Left ventricle myocardium inferior (tissue), 1 donor: ENCODE data around the gene ZDHHC16. TPM values are rescaled to one million over a fixed set of nuclear protein-coding genes. Genes with fewer than 3 reads are reported as not detected.

ENCODE experiments used
- DNase-seq: peaks from one replicate; pipeline ENCODE4 v3.0.0-alpha.2; 2020
- H3K27ac ChIP-seq: fragments of 200-600 bp; replicated peaks from 2 replicates; pipeline ENCODE4 v1.8.0; 2021
- H3K27me3 ChIP-seq: fragments of 200-600 bp; 2 replicates; pipeline ENCODE4 v1.8.0; 2021; ENCODE audit warnings: low read depth
- H3K36me3 ChIP-seq: fragments of 200-600 bp; 2 replicates; pipeline ENCODE4 v1.8.0; 2021
- H3K4me1 ChIP-seq: fragments of 200-600 bp; 2 replicates; pipeline ENCODE4 v1.8.0; 2021
- H3K4me3 ChIP-seq: fragments of 200-600 bp; 2 replicates; pipeline ENCODE4 v1.8.0; 2021; ENCODE audit warnings: mild to moderate bottlenecking, moderate library complexity
- H3K9me3 ChIP-seq: fragments of 200-600 bp; replicated peaks from 2 replicates; pipeline ENCODE4 v1.8.0; 2021
- intact Hi-C: fragments of 100-400 bp; cut with micrococcal nuclease; formaldehyde crosslinking; loops from one replicate; pipeline ENCODE4 v1.11.0; 2022
- total RNA-seq: library from RNA; stranded (reverse); fragmentation: NEBNext Ultra II Directional; extraction: Animal tissue kit (Norgen Biotek cat#: 25700); gene quantifications from one replicate; pipeline ENCODE4 v1.2.1, GENCODE V29; 2021
- TF ChIP-seq, protein P1 (sequence below): fragments of 200-600 bp; IDR thresholded peaks from 2 replicates; pipeline ENCODE4 v1.8.0; 2021; ENCODE audit warnings: antibody characterized with exemption, mild to moderate bottlenecking, borderline replicate concordance
- donor health status: DM: no; HTN: yes; CAD: no; lungs with severe emphysema.

The ZDHHC16 gene
- total RNA-seq, 1 donor from 2014 or later = 17.8 TPM

DNA sequence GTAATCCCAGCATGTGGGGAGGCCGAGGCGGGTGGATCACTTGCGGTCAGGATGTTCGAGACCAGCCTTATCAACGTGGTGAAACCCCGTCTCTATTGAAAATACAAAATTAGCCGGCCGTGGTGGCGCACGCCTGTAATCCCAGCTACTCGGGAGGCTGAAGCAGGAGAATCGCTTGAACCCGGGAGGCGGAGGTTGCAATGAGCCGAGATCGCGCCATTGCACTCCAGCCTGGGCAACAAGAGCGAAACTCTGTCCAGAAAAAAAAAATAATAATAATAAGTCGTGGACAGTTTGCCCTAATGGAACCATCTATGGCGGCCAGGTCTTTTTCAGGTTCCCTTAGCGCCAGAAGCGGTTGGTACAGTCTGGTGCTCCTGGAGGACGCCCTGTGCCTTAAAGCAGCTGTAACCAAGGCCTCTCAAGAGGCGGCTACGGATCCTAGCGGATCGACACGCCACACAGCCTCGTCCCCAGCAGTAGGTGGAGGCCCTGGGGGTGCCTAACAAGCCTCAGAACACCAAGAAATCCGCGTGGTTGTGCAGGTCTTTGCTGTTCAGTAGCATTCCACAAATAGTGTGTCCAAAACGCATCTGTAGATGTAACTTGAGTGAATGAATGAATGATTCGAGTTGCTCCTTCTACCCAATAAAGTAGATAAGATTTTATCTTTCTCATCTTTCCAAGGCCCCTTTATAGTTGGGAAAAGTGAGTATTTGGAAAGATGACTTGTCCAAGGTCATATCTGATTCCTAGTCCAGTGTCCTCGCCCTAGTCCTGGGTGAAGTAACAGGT, 19.0 kb upstream of the ZDHHC16 start:
- Histone ChIP-seq H3K27me3 (no peaks in the 10 kb centered on the region), H3K4me3 (peak overlapping the region; percentile 95), H3K36me3 (peaks cover 37% of the 10 kb centered on the region), H3K9me3 (no peaks in the 10 kb centered on the region), H3K4me1 (peaks cover 42% of the 10 kb centered on the region), H3K27ac (peak overlapping the region; percentile 93)
- no peak for DNase-seq
- intact Hi-C loops = no loop called here
- TF ChIP-seq, protein P1, sequence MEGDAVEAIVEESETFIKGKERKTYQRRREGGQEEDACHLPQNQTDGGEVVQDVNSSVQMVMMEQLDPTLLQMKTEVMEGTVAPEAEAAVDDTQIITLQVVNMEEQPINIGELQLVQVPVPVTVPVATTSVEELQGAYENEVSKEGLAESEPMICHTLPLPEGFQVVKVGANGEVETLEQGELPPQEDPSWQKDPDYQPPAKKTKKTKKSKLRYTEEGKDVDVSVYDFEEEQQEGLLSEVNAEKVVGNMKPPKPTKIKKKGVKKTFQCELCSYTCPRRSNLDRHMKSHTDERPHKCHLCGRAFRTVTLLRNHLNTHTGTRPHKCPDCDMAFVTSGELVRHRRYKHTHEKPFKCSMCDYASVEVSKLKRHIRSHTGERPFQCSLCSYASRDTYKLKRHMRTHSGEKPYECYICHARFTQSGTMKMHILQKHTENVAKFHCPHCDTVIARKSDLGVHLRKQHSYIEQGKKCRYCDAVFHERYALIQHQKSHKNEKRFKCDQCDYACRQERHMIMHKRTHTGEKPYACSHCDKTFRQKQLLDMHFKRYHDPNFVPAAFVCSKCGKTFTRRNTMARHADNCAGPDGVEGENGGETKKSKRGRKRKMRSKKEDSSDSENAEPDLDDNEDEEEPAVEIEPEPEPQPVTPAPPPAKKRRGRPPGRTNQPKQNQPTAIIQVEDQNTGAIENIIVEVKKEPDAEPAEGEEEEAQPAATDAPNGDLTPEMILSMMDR = no peak

DNA sequence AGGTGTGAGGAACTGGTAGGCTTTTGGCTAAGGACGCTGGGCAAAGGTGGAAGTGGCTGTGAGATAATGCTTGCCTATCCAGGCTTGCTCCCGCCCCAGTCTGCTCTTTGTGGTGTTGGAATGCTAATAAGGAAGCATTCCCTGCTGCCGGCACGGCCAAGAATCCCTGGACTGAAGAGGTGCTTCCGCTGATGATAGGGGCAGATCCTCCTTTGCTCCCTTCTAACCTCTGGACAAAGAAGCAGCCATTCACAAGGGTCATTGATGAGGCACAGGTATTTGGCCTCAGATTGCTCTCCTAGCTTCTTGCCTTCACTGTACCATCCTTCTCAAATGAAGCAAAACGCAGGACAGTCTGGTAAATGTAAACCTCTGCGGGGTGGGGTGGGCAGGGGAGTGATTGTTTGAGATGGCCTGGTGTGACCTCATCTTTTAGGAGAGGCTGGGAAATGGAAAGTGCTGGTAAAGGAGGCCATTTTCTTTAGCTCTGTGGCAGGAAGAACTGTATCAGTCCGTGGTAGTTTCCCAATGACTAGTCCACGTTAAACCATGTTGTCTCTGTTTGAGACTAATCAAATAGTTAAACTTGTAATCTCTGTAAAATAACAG, 18.3 kb upstream of the ZDHHC16 start:
- Histone ChIP-seq H3K27ac (peak overlapping the region; percentile 93), H3K27me3 (no peaks in the 10 kb centered on the region), H3K4me1 (peaks cover 42% of the 10 kb centered on the region), H3K36me3 (peaks cover 40% of the 10 kb centered on the region), H3K4me3 (peak overlapping the region; percentile 95), H3K9me3 (no peaks in the 10 kb centered on the region)
- TF ChIP-seq, protein P1 = no peak
- no peak for DNase-seq
- intact Hi-C loops = no loop called here

DNA sequence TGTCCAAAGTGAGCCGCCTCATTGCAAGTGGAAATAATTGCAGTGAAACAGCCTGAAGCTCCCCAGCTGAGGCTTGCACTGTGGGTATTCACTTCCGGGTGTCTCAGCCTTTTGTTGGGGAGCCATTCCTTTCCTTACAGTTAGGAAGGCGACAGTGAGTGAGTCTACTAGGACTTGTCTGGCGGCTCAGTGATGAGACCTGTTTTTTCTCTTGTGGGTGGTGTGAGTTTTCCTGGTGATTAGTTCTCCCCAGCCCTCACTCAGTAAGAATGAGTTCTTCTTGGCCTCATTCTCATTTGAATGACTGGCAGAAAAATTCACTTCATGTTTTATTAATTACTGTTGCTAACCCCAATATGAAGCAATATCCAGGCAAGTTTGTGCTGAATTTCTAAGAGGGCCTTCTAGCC, 17.4 kb upstream of the ZDHHC16 start:
- Histone ChIP-seq H3K27ac (peak overlapping the region; percentile 93), H3K36me3 (peaks cover 40% of the 10 kb centered on the region), H3K4me3 (peak overlapping the region; percentile 95), H3K9me3 (no peaks in the 10 kb centered on the region), H3K27me3 (no peaks in the 10 kb centered on the region), H3K4me1 (peaks cover 42% of the 10 kb centered on the region)
- TF ChIP-seq, protein P1 = no peak
- no peak for DNase-seq
- intact Hi-C loops = no loop called here

DNA sequence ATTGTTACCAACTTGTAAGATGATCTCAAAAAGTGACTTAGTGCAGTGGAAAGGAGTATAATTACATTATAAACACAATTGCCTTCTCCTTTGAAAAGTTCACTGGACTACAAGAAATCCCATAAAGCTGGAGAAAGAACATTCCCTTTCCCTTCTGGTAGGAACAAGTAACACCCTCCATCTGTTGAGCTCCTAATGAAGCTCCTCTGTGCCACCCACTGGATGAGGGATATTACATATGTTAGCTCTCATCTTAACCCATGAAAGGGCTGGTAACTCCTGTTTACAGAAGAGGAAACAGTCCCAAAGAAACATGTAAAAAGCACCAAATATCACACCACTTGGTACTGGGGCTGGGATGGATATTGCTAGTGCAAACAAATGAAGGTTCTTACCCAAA, 11.9 kb upstream of the ZDHHC16 start:
- DNase-seq = no peak
- Histone ChIP-seq H3K36me3 (peaks cover 89% of the 10 kb centered on the region), H3K4me3 (no peak overlapping the region), H3K27ac (no peak overlapping the region), H3K9me3 (no peaks in the 10 kb centered on the region), H3K27me3 (no peaks in the 10 kb centered on the region), H3K4me1 (peaks cover 6% of the 10 kb centered on the region)
- intact Hi-C loops = no loop called here
- TF ChIP-seq, protein P1 = no peak

DNA sequence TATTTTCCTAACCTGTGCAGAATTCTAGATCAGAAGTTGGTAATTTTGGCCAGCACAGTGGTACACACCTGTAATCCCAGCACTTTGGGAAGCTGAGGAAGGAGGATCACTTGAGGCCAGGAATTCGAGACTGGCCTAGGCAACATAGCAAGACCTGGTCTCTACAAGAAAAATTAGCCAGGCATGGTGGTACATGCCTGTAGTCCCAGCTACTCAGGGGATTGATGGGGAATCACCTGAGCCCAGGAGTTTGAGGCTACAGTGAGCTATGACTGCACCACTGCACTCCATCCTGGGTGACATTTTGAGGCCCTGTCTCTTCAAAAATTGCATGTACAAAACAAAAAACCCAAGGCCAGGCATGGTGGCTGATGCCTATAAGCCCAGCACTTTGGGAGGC, 11.4 kb upstream of the ZDHHC16 start:
- Histone ChIP-seq H3K27me3 (no peaks in the 10 kb centered on the region), H3K36me3 (peaks cover 89% of the 10 kb centered on the region), H3K4me3 (no peak overlapping the region), H3K9me3 (no peaks in the 10 kb centered on the region), H3K4me1 (peaks cover 1% of the 10 kb centered on the region), H3K27ac (no peak overlapping the region)
- TF ChIP-seq, protein P1 = no peak
- DNase-seq = no peak
- intact Hi-C loops = no loop called here
